Posterior cingulate gyrus (tissue), 11 donors: ENCODE measurements around the gene ELK3.
"Not testable (repeated sequence)": the region's sequence is repeated elsewhere in the genome, so short reads cannot be mapped to it uniquely, and the experiment has no call there.

Source experiments
- DNase-seq, 10 donors: peaks; one replicate each; pipeline versions ENCODE4 v3.0.0 to v3.0.0-alpha.2; 2020 to 2021; ENCODE audit warnings: mixed read lengths in 3 of 10
- intact Hi-C: fragments of 100-400 bp; cut with DNase I; formaldehyde crosslinking; loops from one replicate; pipeline ENCODE4 v1.15.1; 2023

ELK3 gene

GRCh38 chr12:96293093-96293492, 98.9 kb downstream of the ELK3 start:
- intact Hi-C loops: no loop called here

GRCh38 chr12:96294831-96295230, 100.7 kb downstream of the ELK3 start:
- intact Hi-C loops: no loop called here

More at GRCh38 chr12:96293093-96293492, 98.9 kb downstream of the ELK3 start:
- no peak for DNase-seq

GRCh38 chr12:96295532-96296160, 101.5 kb downstream of the ELK3 start:
- DNase-seq: no peak
- intact Hi-C loops: no loop called here

More at GRCh38 chr12:96294831-96295230, 100.7 kb downstream of the ELK3 start:
- no peak for DNase-seq

- DNase-seq: no peak
- intact Hi-C loops: no loop called here
Observed at GRCh38 chr12:96297504-96297903, 103.3 kb downstream of the ELK3 start.

GRCh38 chr12:96300064-96300463, 105.9 kb downstream of the ELK3 start:
- DNase-seq: no peak
- intact Hi-C loops: loop anchor here (2.0 kb wide), 1 partner anchor 101 kb away; the partner anchor contains the start of gene CDK17

- intact Hi-C loops: loop anchor here (2.0 kb wide), 1 partner anchor 99 kb away; the partner anchor contains the start of gene CDK17
- DNase-seq: no peak
Observed at GRCh38 chr12:96301732-96302131, 107.6 kb downstream of the ELK3 start.

GRCh38 chr12:96302687-96303310, 108.6 kb downstream of the ELK3 start:
- no peak for DNase-seq
- intact Hi-C loops: no loop called here

GRCh38 chr12:96303653-96304052, 109.5 kb downstream of the ELK3 start:
- intact Hi-C loops: no loop called here
- DNase-seq: no peak

GRCh38 chr12:96305665-96306064, 111.5 kb downstream of the ELK3 start:
- DNase-seq: no peak
- intact Hi-C loops: no loop called here

- no peak for DNase-seq
- intact Hi-C loops: no loop called here
Observed at GRCh38 chr12:96308881-96309280, 114.7 kb downstream of the ELK3 start.

- DNase-seq: no peak
- intact Hi-C loops: no loop called here
Observed at GRCh38 chr12:96310067-96310466, 115.9 kb downstream of the ELK3 start.

GRCh38 chr12:96311191-96311590, 117.0 kb downstream of the ELK3 start:
- no peak for DNase-seq
- intact Hi-C loops: no loop called here

GRCh38 chr12:96313606-96314005, 119.4 kb downstream of the ELK3 start:
- intact Hi-C loops: no loop called here
- no peak for DNase-seq

- no peak for DNase-seq
- intact Hi-C loops: no loop called here
Observed at GRCh38 chr12:96314723-96315122, 120.5 kb downstream of the ELK3 start.

GRCh38 chr12:96315741-96316481, 121.7 kb downstream of the ELK3 start:
- intact Hi-C loops, DNase-seq: not testable (repeated sequence)

- intact Hi-C loops, DNase-seq: not testable (repeated sequence)
Observed at GRCh38 chr12:96317801-96318200, 123.6 kb downstream of the ELK3 start.
